ENCODE measurements around the gene WFS1. TPM values are rescaled to one million over a fixed set of nuclear protein-coding genes. Genes with fewer than 3 reads are reported as not detected.

WFS1 gene
- total RNA-seq, 1 donor from 2014 or later = 41.1 TPM

DNA sequence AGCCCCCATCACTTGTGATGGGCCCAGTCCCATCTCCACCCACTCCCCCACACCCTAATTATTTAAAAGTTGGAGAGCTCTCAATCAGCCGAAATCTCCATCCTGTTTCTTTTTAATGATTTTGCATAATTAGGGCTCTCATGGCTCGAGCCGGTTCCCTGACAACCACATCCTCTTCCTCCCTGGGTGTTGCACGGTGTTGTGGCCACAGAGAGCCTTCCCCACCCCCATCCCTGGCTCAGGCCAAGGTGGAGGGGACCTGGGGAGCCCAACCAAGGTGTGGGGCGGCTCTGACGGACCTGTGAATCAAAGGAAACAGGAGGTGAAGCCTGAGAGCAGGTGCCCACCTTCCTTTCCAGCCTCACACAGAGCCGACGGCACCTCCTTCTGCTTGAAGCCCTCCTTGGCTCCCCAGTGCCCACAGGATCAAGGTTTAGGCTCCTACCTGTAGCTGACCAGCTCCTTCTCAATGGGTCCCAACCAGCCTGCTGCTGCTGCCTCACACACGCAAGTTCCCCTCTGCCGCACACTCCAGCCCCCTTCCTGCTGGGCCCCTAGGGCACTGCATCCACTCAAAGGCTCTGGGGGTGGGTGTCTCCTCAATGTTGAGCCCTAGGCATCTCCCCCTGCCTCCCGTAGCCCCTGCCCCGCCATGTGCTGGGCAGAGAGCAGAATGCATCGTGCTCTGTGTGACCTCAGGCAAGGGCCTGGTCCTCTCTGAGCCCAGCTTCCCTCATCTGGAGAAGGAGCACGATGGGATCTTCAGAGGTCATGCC lies 68.7 kb downstream of the WFS1 start:
- Mint-ChIP-seq H3K36me3 (no peaks in the 10 kb centered on the region), H3K4me3 (no peak overlapping the region), H3K4me1 (ENCODE audit: unreplicated experiment) (no peaks in the 10 kb centered on the region), H3K27me3 (peaks cover 32% of the 10 kb centered on the region), H3K9me3 (no peaks in the 10 kb centered on the region), H3K27ac (no peak overlapping the region)
- no peak for DNase-seq (ENCODE audit: extremely low spot score, unreplicated experiment)
- TF ChIP-seq, protein P1, sequence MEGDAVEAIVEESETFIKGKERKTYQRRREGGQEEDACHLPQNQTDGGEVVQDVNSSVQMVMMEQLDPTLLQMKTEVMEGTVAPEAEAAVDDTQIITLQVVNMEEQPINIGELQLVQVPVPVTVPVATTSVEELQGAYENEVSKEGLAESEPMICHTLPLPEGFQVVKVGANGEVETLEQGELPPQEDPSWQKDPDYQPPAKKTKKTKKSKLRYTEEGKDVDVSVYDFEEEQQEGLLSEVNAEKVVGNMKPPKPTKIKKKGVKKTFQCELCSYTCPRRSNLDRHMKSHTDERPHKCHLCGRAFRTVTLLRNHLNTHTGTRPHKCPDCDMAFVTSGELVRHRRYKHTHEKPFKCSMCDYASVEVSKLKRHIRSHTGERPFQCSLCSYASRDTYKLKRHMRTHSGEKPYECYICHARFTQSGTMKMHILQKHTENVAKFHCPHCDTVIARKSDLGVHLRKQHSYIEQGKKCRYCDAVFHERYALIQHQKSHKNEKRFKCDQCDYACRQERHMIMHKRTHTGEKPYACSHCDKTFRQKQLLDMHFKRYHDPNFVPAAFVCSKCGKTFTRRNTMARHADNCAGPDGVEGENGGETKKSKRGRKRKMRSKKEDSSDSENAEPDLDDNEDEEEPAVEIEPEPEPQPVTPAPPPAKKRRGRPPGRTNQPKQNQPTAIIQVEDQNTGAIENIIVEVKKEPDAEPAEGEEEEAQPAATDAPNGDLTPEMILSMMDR (conservative IDR thresholded peaks at IDR 0.05) = no peak

DNA sequence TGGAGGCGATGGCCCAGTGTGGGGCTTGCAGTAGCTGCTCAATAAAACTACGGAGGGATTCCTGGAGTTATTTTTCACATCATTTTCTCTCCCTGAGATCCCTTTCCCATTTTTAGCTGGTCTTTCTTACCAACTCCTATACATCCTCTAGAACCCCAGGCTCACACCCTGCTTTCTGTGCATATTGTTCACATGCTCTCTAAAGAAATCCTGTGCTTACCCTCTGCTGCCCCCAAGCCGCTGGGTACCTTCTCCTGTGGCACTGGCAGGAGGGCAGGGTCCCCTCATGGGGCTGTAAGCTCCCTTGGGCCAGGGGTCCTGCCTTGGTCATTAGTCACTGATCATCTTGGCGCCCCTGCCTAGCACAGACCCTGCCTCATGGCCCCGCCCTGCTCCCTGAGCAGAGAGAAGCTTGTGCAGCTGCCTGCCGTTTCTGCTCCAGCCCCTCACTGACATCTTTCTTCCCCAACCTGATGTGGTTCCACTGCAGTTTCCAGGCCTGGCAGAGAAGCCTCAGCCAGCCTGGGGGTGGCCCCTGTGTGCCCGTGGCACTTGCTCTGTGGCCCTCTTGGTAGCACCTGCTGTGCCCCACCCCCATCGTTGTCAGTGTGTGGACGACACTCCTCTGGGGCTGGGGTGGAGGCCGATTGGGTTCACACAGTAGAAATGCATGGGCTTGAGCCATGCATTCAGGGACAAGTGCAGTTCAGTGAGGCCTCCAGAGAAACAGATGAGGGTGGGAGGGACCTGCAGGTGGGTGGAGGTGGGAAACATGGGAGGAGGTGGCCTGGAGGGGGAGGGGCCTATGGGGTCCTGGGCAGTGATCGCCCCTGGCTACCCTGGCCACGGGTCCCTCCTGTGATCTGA lies 69.5 kb downstream of the WFS1 start:
- Mint-ChIP-seq H3K36me3 (no peaks in the 10 kb centered on the region), H3K4me3 (no peak overlapping the region), H3K9me3 (no peaks in the 10 kb centered on the region), H3K27me3 (peaks cover 32% of the 10 kb centered on the region), H3K4me1 (ENCODE audit: unreplicated experiment) (no peaks in the 10 kb centered on the region), H3K27ac (no peak overlapping the region)
- DNase-seq (ENCODE audit: extremely low spot score, unreplicated experiment) = no peak
- TF ChIP-seq, protein P1 (conservative IDR thresholded peaks at IDR 0.05) = no peak

DNA sequence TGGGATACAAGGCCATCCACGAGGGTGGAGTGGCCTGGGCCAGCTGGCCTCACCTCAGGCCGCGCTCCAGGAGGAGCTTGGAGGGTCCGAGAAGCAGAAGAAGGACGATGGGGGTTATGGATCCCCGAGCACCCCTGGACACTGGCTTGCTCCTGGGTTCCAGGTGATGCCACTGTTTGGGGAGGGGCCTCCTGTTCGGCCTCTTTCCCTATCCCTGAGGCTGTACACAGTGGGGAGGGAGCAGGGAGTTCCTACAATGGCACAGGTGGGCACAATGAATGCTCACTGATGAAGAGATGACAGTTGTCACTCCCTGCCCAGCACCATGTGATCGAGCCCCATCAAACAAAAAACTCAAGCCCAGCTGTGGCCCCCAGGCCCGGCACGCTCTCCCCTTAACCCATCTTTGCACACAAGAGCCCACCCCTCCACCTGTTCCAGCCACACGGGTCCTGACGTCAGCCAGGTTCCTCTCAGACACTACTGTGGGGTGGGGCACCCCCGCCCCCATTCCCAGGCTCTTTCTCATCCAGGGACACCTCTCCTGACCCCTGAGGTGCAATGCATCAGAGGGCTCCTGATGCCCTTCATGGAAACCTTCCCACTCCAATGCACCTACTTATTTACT lies 70.3 kb downstream of the WFS1 start:
- DNase-seq (ENCODE audit: extremely low spot score, unreplicated experiment) = no peak
- Mint-ChIP-seq H3K9me3 (no peaks in the 10 kb centered on the region), H3K27me3 (peaks cover 35% of the 10 kb centered on the region), H3K4me1 (ENCODE audit: unreplicated experiment) (no peaks in the 10 kb centered on the region), H3K27ac (no peak overlapping the region), H3K4me3 (no peak overlapping the region), H3K36me3 (no peaks in the 10 kb centered on the region)
- TF ChIP-seq, protein P1 (conservative IDR thresholded peaks at IDR 0.05) = no peak

DNA sequence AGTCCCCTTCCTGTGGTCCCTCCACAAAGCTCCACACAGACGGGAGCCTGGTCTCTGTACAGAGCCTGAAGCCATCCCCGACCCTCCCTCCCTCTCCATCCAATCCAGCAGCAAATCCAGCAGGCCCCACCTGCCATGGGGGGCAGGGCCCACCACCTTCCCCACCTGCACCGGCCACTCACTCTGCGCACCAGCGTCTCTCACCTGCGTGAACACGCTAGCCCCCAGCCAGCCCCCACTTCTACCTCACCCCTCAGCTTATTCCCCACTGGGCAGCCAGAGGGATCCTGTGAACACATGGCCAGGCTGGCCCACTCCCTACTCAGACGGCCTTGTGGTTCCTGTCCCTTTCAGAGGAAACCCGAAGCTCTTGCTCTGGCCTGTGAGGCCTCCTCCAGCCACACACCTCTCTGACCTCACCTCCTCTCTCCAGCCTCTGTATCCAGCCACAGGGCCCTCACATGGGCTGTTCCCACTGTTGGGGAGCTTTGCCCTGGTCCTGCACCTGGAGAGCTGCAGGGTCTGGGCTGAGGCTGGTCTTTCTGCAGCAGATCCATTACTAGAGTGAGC lies 70.9 kb downstream of the WFS1 start:
- TF ChIP-seq, protein P1 (conservative IDR thresholded peaks at IDR 0.05) = no peak
- H3K9me3 Mint-ChIP-seq = no peaks in the 10 kb centered on the region
- no peaks in the 10 kb centered on the region for H3K4me1 Mint-ChIP-seq (ENCODE audit: unreplicated experiment)
- no peak for DNase-seq (ENCODE audit: extremely low spot score, unreplicated experiment)
- no peak overlapping the region for H3K4me3 Mint-ChIP-seq
- H3K36me3 Mint-ChIP-seq = no peaks in the 10 kb centered on the region
- H3K27ac Mint-ChIP-seq = no peak overlapping the region
- H3K27me3 Mint-ChIP-seq = peaks cover 33% of the 10 kb centered on the region

DNA sequence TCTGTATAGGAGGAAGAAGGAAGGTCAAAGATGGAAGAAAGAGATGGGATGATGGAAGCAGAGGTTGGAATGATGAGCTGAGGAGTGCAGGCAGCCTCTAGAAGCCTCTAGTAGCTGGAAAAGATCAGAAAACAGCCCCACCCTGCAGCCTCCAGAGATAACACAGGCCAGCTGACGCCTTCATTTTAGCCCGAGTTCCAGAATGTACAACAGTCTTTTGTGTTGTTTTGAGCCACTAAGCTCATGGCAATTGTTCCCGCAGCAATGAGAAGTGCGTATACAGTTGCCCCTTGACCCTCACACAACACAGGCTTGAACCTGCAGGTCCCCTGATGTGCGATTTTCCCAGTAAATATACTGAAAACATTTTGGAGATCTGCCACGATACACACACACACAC lies 72.0 kb downstream of the WFS1 start:
- peaks cover 33% of the 10 kb centered on the region for H3K27me3 Mint-ChIP-seq
- H3K4me1 Mint-ChIP-seq (ENCODE audit: unreplicated experiment) = no peaks in the 10 kb centered on the region
- H3K9me3 Mint-ChIP-seq = no peaks in the 10 kb centered on the region
- DNase-seq (ENCODE audit: extremely low spot score, unreplicated experiment) = no peak
- TF ChIP-seq, protein P1 (conservative IDR thresholded peaks at IDR 0.05) = no peak
- no peaks in the 10 kb centered on the region for H3K36me3 Mint-ChIP-seq
- H3K4me3 Mint-ChIP-seq = no peak overlapping the region
- no peak overlapping the region for H3K27ac Mint-ChIP-seq
